PC-3 (cell line): ENCODE measurements around the gene LMBRD2.

ENCODE experiments used
- CTCF ChIP-seq: fragments of 300-600 bp; sonication (generic); conservative IDR thresholded peaks from 2 replicates; pipeline ENCODE4 v1.5.1; 2017; ENCODE audit warnings: antibody characterized with exemption, low read depth, mild to moderate bottlenecking, low read length
- EZH2 ChIP-seq: fragments of 300-600 bp; sonication (generic); IDR thresholded peaks from one replicate; pipeline ENCODE4 v1.6.1; 2017; ENCODE audit warnings: antibody characterized with exemption, mild to moderate bottlenecking, low read length; ENCODE audit not compliant: unreplicated experiment

GRCh38 chr5:36178524-36178890 lies 26.8 kb upstream of the LMBRD2 start:
- TF ChIP-seq CTCF: no peak
- TF ChIP-seq EZH2: no peak
